H1 (cell line): ENCODE results near the gene POLR2M.

Source experiments
- KDM1A ChIP-seq: fragments of 200-600, 300-600 bp; sonication (generic); IDR thresholded peaks from 2 replicates; pipeline ENCODE4 v1.7.1; 2016; ENCODE audit warnings: mild to moderate bottlenecking, low read length, borderline replicate concordance
- POLR2A ChIP-seq, 2 experiments: IDR thresholded peaks; 1 replicate in 1 of 2; 2 replicates in 1 of 2; pipeline ENCODE4 v1.6.1; 2011; ENCODE audit warnings: low read depth in 2 of 2, low read length in 2 of 2, mild to moderate bottlenecking in 2 of 2; ENCODE audit errors: control extremely low read depth in 1 of 2
- TF ChIP-seq, protein P1 (sequence below), 3 experiments: IDR thresholded peaks; 1 replicate in 2 of 3; 2 replicates in 1 of 3; pipeline versions ENCODE4 v1.5.1 to v1.6.1; 2011; ENCODE audit warnings: low read length in 3 of 3, mild to moderate bottlenecking in 3 of 3, inconsistent platforms in 2 of 3, low read depth in 1 of 3, moderate library complexity in 1 of 3; ENCODE audit not compliant: insufficient read depth in 1 of 3; ENCODE audit errors: control extremely low read depth in 1 of 3

DNA sequence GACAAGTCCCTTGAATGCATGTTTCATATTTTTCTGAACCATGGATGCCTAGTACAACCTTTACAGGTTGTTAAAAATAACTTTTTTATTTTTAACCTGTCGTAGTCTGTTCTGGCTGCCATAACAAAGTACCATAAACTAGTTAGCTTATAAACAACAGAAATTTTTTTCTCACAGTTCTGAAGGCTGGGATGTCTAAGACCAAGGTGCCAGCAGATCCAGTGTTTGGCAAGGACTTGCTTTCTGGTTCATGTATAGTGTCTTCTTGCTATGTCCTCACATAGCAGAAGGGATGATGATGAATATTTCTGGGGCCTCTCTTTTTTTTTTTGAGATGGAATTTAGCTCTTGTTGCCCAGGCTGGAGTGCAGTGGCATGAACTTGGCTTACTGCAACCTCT is 23.0 kb upstream of the POLR2M start:
- TF ChIP-seq KDM1A: no peak
- TF ChIP-seq, protein P1, sequence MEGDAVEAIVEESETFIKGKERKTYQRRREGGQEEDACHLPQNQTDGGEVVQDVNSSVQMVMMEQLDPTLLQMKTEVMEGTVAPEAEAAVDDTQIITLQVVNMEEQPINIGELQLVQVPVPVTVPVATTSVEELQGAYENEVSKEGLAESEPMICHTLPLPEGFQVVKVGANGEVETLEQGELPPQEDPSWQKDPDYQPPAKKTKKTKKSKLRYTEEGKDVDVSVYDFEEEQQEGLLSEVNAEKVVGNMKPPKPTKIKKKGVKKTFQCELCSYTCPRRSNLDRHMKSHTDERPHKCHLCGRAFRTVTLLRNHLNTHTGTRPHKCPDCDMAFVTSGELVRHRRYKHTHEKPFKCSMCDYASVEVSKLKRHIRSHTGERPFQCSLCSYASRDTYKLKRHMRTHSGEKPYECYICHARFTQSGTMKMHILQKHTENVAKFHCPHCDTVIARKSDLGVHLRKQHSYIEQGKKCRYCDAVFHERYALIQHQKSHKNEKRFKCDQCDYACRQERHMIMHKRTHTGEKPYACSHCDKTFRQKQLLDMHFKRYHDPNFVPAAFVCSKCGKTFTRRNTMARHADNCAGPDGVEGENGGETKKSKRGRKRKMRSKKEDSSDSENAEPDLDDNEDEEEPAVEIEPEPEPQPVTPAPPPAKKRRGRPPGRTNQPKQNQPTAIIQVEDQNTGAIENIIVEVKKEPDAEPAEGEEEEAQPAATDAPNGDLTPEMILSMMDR (IDR thresholded peaks at IDR 0.05; ENCODE audit: control extremely low read depth in 1 of 3, insufficient read depth in 1 of 3, low read depth in 1 of 3, low read length in 3 of 3): no peak
- no peak for TF ChIP-seq POLR2A (IDR thresholded peaks at IDR 0.05; ENCODE audit: control extremely low read depth in 1 of 2, low read depth in 2 of 2, low read length in 2 of 2)
